GM10266 (cell line): ENCODE results near the gene CENPP.
A peak's percentile ranks its signal among the peaks of the same experiment; 100 is the strongest.

Source experiments
- DNase-seq: peaks from one replicate; pipeline ENCODE4 v3.0.0; 2012; ENCODE audit errors: extremely low spot score
- TF ChIP-seq, protein P1 (sequence below): IDR thresholded peaks from 2 replicates; pipeline ENCODE4 v1.5.1; 2012; ENCODE audit warnings: mild to moderate bottlenecking, low read depth; ENCODE audit not compliant: control insufficient read depth, insufficient read depth; ENCODE audit errors: missing control alignments

The CENPP gene

DNA sequence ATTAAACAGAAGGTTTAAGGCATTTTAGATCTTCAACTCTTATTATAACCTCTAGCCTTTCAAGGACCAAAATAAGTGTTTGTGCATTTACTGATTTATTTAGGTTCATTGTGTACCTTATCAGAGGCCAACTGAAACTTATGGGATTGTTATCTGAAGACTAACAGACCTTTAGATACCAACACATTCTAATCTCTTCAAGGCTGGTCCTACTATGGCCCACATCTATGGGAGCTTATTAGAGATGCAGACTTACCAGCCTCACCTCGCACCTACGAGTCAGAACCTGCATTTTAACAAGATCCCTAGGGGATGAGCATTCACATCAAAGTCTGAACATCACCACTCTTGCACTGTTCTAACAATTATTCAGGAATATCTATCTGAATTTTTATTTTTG lies 34.2 kb upstream of the CENPP start:
- TF ChIP-seq, protein P1, sequence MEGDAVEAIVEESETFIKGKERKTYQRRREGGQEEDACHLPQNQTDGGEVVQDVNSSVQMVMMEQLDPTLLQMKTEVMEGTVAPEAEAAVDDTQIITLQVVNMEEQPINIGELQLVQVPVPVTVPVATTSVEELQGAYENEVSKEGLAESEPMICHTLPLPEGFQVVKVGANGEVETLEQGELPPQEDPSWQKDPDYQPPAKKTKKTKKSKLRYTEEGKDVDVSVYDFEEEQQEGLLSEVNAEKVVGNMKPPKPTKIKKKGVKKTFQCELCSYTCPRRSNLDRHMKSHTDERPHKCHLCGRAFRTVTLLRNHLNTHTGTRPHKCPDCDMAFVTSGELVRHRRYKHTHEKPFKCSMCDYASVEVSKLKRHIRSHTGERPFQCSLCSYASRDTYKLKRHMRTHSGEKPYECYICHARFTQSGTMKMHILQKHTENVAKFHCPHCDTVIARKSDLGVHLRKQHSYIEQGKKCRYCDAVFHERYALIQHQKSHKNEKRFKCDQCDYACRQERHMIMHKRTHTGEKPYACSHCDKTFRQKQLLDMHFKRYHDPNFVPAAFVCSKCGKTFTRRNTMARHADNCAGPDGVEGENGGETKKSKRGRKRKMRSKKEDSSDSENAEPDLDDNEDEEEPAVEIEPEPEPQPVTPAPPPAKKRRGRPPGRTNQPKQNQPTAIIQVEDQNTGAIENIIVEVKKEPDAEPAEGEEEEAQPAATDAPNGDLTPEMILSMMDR: no peak

DNA sequence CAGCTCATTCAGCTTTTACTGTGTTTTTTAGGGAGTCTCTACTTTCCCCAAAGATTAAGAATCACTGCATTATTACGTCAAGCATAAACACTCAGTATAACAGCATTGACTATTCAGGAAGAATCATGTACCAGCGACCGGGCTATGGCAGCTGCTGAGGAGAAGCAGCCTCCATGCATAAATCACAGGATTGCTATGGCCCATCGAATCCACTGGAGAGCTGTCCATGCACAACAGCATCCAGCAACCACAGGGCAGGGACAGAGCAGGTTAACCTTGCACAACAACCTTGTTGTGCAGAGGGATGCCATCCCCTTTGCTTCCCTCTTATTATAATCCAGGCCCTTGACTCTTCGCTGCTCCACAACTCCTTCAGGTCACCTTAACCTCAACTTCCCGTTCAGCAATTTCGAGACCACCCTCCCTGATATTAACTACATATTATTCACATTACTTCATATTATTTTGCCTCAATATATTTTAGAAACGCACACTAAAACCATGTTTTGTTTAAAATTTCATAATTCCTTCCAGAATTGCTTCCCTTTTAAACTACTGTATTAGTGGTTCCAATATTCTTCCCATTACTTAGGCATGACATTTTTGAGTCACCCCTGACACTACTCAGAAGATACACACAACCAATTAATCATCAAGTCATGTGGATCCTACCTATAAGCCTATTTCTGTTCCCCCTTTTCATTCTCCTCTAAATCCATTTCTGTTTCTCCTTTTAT lies 33.2 kb upstream of the CENPP start:
- TF ChIP-seq, protein P1: no peak
- no peak for DNase-seq

More for the DNA sequence above, 34.2 kb upstream of the CENPP start:
- DNase-seq: no peak

DNA sequence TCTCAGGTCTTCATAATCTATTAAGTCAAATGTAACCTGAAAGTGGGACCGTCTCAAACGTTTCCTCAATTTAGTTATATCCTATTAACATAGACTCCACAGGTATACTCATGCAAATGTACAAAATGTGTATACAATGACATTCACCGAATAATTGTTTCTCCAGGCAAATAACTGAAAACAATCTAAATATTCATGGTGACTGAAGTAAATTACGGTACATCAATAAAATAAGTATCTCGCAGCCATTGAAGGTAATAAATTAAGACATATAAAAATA lies 32.7 kb upstream of the CENPP start:
- TF ChIP-seq, protein P1: no peak
- no peak for DNase-seq

DNA sequence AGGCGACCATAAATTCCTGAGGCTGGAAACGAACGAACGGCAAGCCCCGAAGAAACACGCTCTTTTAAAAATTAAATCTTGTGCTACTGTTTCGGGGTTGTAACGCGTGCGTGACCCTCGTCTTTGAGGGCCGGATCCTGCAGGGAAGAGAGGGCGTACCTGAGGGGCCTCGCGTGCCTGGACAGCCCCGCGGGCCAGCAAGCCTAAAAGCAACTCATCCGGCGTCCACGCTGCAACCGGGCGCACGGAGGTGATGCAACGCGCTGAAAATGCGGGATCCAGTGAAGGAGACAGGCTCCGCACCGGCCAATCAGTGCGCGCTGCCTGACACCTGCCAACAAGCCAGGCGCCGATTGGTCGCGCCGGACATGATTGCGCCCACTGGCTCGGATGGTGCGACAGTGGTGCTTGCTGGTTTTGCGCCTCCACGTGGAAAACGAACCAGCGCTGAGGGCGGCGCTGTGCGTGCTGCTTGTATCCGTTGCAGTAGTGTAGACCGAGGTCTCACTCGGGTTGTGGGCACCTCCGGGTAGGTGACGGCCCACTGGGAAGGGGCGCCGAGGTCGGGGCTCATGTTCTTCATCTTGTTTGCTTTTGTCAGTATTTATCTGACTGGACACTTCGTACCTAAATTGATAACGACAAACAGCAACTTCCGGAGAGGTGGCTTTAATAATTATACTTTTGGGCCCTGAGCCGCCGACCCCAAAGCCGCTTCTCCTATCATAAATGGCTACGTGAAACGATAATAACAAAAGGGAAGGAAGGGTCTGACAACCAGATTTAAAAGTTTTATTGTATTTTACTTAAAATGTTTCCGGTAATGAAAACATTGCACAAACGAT lies 32.1 kb upstream of the CENPP start, which contains the start of gene IARS1:
IARS1 (minus strand) TSS at position 246 of the 845 bp plus-strand sequence. CDS start 4,278 bp downstream, outside the sequence.
- DNase-seq: peak; percentile 93
- TF ChIP-seq, protein P1: peak; percentile 54

DNA sequence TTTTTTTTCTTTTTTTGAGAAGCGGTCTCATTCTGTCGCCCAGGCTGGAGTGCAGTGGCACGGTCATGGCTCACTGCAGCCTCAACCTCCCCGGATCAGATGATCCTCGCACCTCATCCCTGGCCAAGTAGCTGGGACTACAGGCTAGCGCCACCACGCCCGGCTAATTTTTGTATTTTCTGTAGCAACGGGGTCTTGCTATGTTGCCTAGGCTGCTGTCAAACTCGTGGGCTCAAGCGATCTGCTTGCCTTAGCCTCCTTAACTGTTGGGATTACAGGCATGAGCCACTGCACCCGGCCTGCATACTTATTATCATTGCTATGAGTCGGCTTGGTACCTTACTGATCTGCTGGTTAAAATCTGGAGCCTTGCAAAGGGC lies 31.5 kb upstream of the CENPP start:
- TF ChIP-seq, protein P1: no peak
- no peak for DNase-seq

DNA sequence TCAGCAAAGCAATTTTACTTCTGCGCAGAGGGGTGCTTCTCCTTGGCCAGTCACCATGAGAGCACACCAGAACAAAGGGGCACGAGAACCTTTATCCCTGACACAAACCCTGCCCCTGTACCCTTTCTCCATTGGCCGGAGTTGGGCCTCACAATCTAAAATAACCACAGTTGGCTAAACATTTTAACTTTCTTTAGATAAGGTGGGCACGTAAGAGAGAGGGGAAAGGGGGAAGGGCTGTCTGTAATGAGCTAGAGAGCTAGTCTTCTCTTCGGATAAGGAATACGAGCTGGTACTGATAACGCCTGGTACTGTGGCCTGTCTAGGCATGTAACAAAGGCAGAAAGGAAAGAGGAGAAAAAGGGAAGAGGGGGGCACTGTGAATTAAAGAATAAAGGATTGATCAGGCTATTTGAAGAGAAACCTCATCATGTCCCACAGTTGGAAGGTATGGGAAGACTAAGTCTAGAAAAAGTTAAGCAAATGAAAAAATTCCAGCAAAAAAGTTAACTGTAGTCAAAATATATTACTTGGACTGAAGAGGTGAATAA lies 30.4 kb upstream of the CENPP start:
- DNase-seq: no peak

More for the DNA sequence above, 30.4 kb upstream of the CENPP start:
- TF ChIP-seq, protein P1: no peak
